ENCODE data around the gene GALNT16. TPM values are rescaled to one million over a fixed set of nuclear protein-coding genes. Genes with fewer than 3 reads are reported as not detected.
"Not testable (repeated sequence)": the region's sequence is repeated elsewhere in the genome, so short reads cannot be mapped to it uniquely, and the experiment has no call there.

Gene GALNT16
- total and polyA plus RNA-seq, 3 donors from 2014 or later = 5.6 to 11.1 (median 6.3) TPM

DNA sequence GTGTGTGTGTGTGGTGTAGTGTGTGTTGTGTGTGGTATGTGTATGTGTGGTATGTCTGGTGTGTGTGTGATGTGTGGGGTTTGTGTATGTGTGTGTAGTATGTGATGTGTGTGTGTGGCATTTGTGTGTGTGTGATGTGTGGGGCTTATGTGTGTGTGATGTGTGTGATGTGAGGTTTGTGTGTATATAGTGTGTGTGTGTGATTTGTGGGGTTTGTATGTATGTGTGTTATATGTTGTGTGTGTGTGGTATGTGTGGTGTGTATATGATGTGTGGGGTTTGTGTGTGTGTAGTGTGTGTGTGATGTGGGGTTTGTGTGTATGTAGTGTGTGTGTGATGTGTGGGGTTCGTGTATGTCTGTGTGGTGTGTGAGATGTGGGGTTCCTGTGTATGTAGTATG is 9.4 kb downstream of the GALNT16 start:
- WGBS, 2 donors = 97 to 100% methylated on average over 1 of the region's 1 CpG
- no peak for DNase-seq
- H3K36me3 ChIP-seq (ENCODE audit: low read depth, missing control alignments) = no peaks in the 10 kb centered on the region
- intact Hi-C loops (cut with DNase I; ENCODE audit: low total_unique reads) = no loop called here
- TF ChIP-seq, protein P1, sequence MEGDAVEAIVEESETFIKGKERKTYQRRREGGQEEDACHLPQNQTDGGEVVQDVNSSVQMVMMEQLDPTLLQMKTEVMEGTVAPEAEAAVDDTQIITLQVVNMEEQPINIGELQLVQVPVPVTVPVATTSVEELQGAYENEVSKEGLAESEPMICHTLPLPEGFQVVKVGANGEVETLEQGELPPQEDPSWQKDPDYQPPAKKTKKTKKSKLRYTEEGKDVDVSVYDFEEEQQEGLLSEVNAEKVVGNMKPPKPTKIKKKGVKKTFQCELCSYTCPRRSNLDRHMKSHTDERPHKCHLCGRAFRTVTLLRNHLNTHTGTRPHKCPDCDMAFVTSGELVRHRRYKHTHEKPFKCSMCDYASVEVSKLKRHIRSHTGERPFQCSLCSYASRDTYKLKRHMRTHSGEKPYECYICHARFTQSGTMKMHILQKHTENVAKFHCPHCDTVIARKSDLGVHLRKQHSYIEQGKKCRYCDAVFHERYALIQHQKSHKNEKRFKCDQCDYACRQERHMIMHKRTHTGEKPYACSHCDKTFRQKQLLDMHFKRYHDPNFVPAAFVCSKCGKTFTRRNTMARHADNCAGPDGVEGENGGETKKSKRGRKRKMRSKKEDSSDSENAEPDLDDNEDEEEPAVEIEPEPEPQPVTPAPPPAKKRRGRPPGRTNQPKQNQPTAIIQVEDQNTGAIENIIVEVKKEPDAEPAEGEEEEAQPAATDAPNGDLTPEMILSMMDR (IDR thresholded peaks at IDR 0.05) = no peak
- TF ChIP-seq POLR2A (IDR thresholded peaks at IDR 0.05) = no peak
- H3K27ac ChIP-seq = no peak overlapping the region
- H3K9me3 ChIP-seq = no peaks in the 10 kb centered on the region
- H3K4me3 ChIP-seq = no peak overlapping the region
- no peaks in the 10 kb centered on the region for H3K4me1 ChIP-seq
- H3K27me3 ChIP-seq = no peaks in the 10 kb centered on the region

- Histone ChIP-seq H3K9me3 (no peaks in the 10 kb centered on the region), H3K27me3 (no peaks in the 10 kb centered on the region), H3K4me3 (no peak overlapping the region), H3K4me1 (no peaks in the 10 kb centered on the region), H3K36me3 (ENCODE audit: low read depth, missing control alignments) (no peaks in the 10 kb centered on the region), H3K27ac (no peak overlapping the region)
- DNase-seq = no peak
- TF ChIP-seq, protein P1 (IDR thresholded peaks at IDR 0.05) = no peak
- TF ChIP-seq POLR2A (IDR thresholded peaks at IDR 0.05) = no peak
- 70 to 78% methylated on average over 7 to 10 of the region's 10 CpGs for WGBS, 2 donors
- intact Hi-C loops (cut with DNase I; ENCODE audit: low total_unique reads) = no loop called here
These were observed 10.1 kb downstream of the GALNT16 start for GRCh38 chr14:69270097-69270496.

- no peak overlapping the region for H3K27ac ChIP-seq
- DNase-seq = no peak
- no peak for TF ChIP-seq POLR2A (IDR thresholded peaks at IDR 0.05)
- TF ChIP-seq, protein P1 (IDR thresholded peaks at IDR 0.05) = no peak
- no peaks in the 10 kb centered on the region for H3K27me3 ChIP-seq
- no peaks in the 10 kb centered on the region for H3K4me1 ChIP-seq
- WGBS, 2 donors = 87 to 88% methylated on average over 21 of the region's 21 CpGs
- intact Hi-C loops (cut with DNase I; ENCODE audit: low total_unique reads) = no loop called here
- no peaks in the 10 kb centered on the region for H3K36me3 ChIP-seq (ENCODE audit: low read depth, missing control alignments)
- no peaks in the 10 kb centered on the region for H3K9me3 ChIP-seq
- H3K4me3 ChIP-seq = no peak overlapping the region
These were observed 11.1 kb downstream of the GALNT16 start for GRCh38 chr14:69270795-69271708.

DNA sequence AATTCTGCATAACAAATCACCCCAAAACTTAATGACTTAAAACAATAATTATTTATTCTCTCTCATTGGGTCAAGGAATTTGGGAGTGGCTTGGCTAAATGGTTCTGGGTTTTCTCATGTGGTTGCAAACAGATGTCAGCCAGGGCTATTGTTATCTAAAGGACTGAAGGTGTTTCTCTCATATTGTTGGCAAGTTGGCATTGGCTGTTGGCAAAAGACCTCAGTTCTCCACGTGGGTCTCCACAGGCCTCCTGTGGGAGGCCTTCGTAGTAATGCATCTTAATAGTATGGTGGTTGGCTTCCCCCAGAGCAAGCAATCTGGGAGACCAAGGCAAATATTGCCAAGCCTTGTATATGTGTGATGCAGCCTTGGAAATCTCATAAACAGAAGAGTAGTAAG is 14.4 kb downstream of the GALNT16 start:
- H3K4me3 ChIP-seq = no peak overlapping the region
- TF ChIP-seq, protein P1 (IDR thresholded peaks at IDR 0.05) = no peak
- TF ChIP-seq POLR2A (IDR thresholded peaks at IDR 0.05) = no peak
- H3K9me3 ChIP-seq = no peaks in the 10 kb centered on the region
- DNase-seq = no peak
- H3K27ac ChIP-seq = no peak overlapping the region
- no peaks in the 10 kb centered on the region for H3K36me3 ChIP-seq (ENCODE audit: low read depth, missing control alignments)
- H3K4me1 ChIP-seq = no peaks in the 10 kb centered on the region
- intact Hi-C loops (cut with DNase I; ENCODE audit: low total_unique reads) = no loop called here
- H3K27me3 ChIP-seq = no peaks in the 10 kb centered on the region
- 60 to 67% methylated on average over 1 to 2 of the region's 2 CpGs for WGBS, 2 donors

GRCh38 chr14:69275331-69275730 is 15.4 kb downstream of the GALNT16 start:
- 98% methylated on average over 2 of the region's 2 CpGs for WGBS, 2 donors
- intact Hi-C loops (cut with DNase I; ENCODE audit: low total_unique reads) = no loop called here

GRCh38 chr14:69277356-69277755 is 17.4 kb downstream of the GALNT16 start:
- intact Hi-C loops (cut with DNase I; ENCODE audit: low total_unique reads); DNase-seq; H3K36me3 ChIP-seq (ENCODE audit: low read depth, missing control alignments); H3K4me1 ChIP-seq; H3K27ac ChIP-seq; H3K9me3 ChIP-seq; H3K4me3 ChIP-seq; H3K27me3 ChIP-seq: not testable (repeated sequence)
- 96% methylated on average over 2 to 3 of the region's 3 CpGs for WGBS, 2 donors

More at GRCh38 chr14:69275331-69275730, 15.4 kb downstream of the GALNT16 start:
- Histone ChIP-seq H3K9me3 (no peaks in the 10 kb centered on the region), H3K4me3 (no peak overlapping the region), H3K27ac (no peak overlapping the region), H3K4me1 (no peaks in the 10 kb centered on the region), H3K27me3 (no peaks in the 10 kb centered on the region), H3K36me3 (ENCODE audit: low read depth, missing control alignments) (no peaks in the 10 kb centered on the region)
- DNase-seq = no peak
- TF ChIP-seq POLR2A (IDR thresholded peaks at IDR 0.05) = no peak
- TF ChIP-seq, protein P1 (IDR thresholded peaks at IDR 0.05) = no peak
